ENCODE data around the gene LMO3.

DNA sequence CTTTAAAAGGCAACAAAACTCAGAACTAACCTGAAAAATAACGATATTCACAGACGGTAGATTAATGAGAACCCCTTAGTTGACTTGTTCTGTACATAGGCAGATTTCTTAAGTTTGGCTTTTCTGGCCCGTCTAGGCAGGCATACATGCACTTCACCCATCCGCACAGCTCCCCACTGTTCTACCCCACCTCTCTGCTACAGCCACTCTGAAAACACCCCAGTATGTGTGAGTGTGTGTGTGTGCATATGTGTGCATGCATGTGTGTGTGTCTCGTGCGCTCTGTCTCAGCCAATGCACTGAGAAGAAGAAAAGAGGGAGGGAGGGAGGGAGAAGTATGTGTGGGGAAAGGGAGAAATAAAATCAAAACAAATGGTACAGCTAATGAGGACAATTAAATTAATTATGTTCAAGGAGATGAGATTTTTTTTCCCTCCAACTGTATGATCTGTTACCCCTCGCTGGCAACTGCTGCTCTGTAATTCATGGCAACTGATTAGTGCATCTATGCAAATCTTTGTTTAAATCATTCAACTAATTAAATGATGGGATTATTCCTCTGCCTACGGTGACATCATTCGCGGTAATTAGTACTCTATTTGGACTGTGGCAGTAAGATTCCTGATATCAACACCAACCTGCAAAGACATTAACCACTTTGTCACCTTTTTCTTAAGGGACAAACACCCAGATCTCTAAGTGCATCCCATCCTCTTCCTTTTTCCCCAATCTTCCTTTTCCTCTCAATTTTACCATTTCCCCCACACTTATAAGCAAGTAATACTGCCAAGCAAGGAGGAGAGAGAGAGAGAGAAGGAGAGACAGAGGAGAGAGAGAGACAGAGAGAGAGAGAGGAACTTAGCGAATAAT, 2.2 kb upstream of the LMO3 start:
- no peak for TF ChIP-seq POLR2A (IDR thresholded peaks at IDR 0.05)
- TF ChIP-seq, protein P1, sequence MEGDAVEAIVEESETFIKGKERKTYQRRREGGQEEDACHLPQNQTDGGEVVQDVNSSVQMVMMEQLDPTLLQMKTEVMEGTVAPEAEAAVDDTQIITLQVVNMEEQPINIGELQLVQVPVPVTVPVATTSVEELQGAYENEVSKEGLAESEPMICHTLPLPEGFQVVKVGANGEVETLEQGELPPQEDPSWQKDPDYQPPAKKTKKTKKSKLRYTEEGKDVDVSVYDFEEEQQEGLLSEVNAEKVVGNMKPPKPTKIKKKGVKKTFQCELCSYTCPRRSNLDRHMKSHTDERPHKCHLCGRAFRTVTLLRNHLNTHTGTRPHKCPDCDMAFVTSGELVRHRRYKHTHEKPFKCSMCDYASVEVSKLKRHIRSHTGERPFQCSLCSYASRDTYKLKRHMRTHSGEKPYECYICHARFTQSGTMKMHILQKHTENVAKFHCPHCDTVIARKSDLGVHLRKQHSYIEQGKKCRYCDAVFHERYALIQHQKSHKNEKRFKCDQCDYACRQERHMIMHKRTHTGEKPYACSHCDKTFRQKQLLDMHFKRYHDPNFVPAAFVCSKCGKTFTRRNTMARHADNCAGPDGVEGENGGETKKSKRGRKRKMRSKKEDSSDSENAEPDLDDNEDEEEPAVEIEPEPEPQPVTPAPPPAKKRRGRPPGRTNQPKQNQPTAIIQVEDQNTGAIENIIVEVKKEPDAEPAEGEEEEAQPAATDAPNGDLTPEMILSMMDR (IDR thresholded peaks at IDR 0.05): no peak

All from tibial nerve (tissue), 3 donors.